GM12878 (cell line): ENCODE measurements around the gene CBR3. TPM values are rescaled to one million over a fixed set of nuclear protein-coding genes. Genes with fewer than 3 reads are reported as not detected.

Experiments
- ATAC-seq: fragments of 200-7000 bp; cut with Tn5 transposase; 3 replicates; pipeline ENCODE4 v1.9.1; 2020; ENCODE audit warnings: mild to moderate bottlenecking, moderate library complexity
- BruUV-seq: library from RNA; stranded (reverse); fragments of 400-500 nt; replicated peaks from 2 replicates; lab custom pipeline; 2021; lab: Mats Ljungman, UMichigan
- CTCF ChIA-PET: fragments of 300-600 bp; sonication (Branson Sonifier 250); formaldehyde crosslinking; extraction: SDS; loops from one replicate; lab custom pipeline; 2021; ENCODE audit warnings: inconsistent platforms; lab: Yijun Ruan, JAX
- POLR2A ChIA-PET: fragments of 350-600 bp; formaldehyde crosslinking; extraction: SDS; loops from one replicate; lab custom pipeline; 2021; ENCODE audit warnings: inconsistent platforms; lab: Charles Lee
- RAD21 ChIA-PET: fragments of 300-600 bp; sonication (Branson Sonifier 250); formaldehyde crosslinking; loops from one replicate; lab custom pipeline; 2023; ENCODE audit warnings: antibody characterized with exemption; ENCODE audit not compliant: unreplicated experiment; lab: Charles Lee
- SMC1A ChIA-PET: fragments of 300-600 bp; sonication (Branson Sonifier 250); formaldehyde crosslinking; loops from one replicate; lab custom pipeline; 2023; ENCODE audit not compliant: unreplicated experiment, uncharacterized antibody; lab: Charles Lee
- DNase-seq: peaks from one replicate; pipeline ENCODE4 v3.0.0-alpha.2; 2011; ENCODE audit warnings: low read depth, low spot score
- FAIRE-seq: peaks from 3 replicates; lab custom pipeline; 2011; peaks lifted over from hg19 to GRCh38; lab: Jason Lieb, UNC
- H2AFZ ChIP-seq: 2 replicates; pipeline ENCODE4 v1.6.0; 2011; ENCODE audit warnings: low read depth, low read length, control low read depth; ENCODE audit not compliant: control insufficient read depth
- H3K27ac ChIP-seq: 2 replicates; pipeline ENCODE4 v1.5.1; 2011; ENCODE audit warnings: control low read depth; ENCODE audit not compliant: control insufficient read depth, insufficient read depth
- H3K27me3 ChIP-seq, 2 experiments: replicated peaks in 1 of 2; 2 replicates each; pipeline versions ENCODE4 v1.6.0 to v1.6.1; 2011; ENCODE audit warnings: low read length in 1 of 2; ENCODE audit not compliant: control insufficient read depth in 2 of 2, insufficient read depth in 2 of 2
- H3K36me3 ChIP-seq, 2 experiments: 2 replicates each; pipeline ENCODE4 v1.5.1; 2011; ENCODE audit warnings: low read length in 1 of 2; ENCODE audit not compliant: control insufficient read depth in 2 of 2, insufficient read depth in 2 of 2
- H3K4me1 ChIP-seq: 2 replicates; pipeline ENCODE4 v1.6.1; 2011; ENCODE audit warnings: mild to moderate bottlenecking, low read length, moderate library complexity, mixed read lengths; ENCODE audit not compliant: control insufficient read depth, insufficient read depth
- H3K4me2 ChIP-seq: 2 replicates; pipeline ENCODE4 v1.6.0; 2011; ENCODE audit warnings: control low read depth; ENCODE audit not compliant: control insufficient read depth, insufficient read depth
- H3K4me3 ChIP-seq: fragments of 200-600 bp; sonication (generic); 2 replicates; pipeline ENCODE4 v1.5.1; 2016
- H3K79me2 ChIP-seq: 2 replicates; pipeline ENCODE4 v1.6.0; 2011; ENCODE audit warnings: low read length; ENCODE audit not compliant: control insufficient read depth, insufficient read depth
- H3K9ac ChIP-seq: 2 replicates; pipeline ENCODE4 v1.8.0; 2011; ENCODE audit warnings: low read length, control low read depth, mixed read lengths; ENCODE audit not compliant: control insufficient read depth, insufficient read depth
- H3K9me3 ChIP-seq: replicated peaks from 3 replicates; pipeline ENCODE4 v1.5.1; 2011; ENCODE audit warnings: mild to moderate bottlenecking, low read length; ENCODE audit not compliant: control insufficient read depth, insufficient read depth
- H4K20me1 ChIP-seq: 2 replicates; pipeline ENCODE4 v1.6.0; 2011; ENCODE audit not compliant: control insufficient read depth, insufficient read depth
- BCL3 ChIP-seq: IDR thresholded peaks from 2 replicates; pipeline ENCODE4 v1.6.1; 2011; ENCODE audit warnings: borderline replicate concordance, low read depth, mild to moderate bottlenecking, moderate library complexity, low read length; ENCODE audit not compliant: insufficient read depth, poor library complexity, severe bottlenecking
- DPF2 ChIP-seq: fragments of 450-650 bp; IDR thresholded peaks from 2 replicates; pipeline ENCODE4 v1.6.1; 2017; ENCODE audit warnings: mild to moderate bottlenecking
- E4F1 ChIP-seq: fragments of 450-650 bp; IDR thresholded peaks from 2 replicates; pipeline ENCODE4 v1.6.1; 2018; ENCODE audit warnings: borderline replicate concordance, mild to moderate bottlenecking; ENCODE audit not compliant: partially characterized antibody
- ESRRA ChIP-seq: IDR thresholded peaks from 2 replicates; pipeline ENCODE4 v1.6.1; 2012; ENCODE audit warnings: mild to moderate bottlenecking, low read length, improper control_type of control experiment
- FOXM1 ChIP-seq: IDR thresholded peaks from 2 replicates; pipeline ENCODE4 v1.6.1; 2012; ENCODE audit warnings: low read depth, mild to moderate bottlenecking, inconsistent platforms, low read length, moderate library complexity
- IKZF1 ChIP-seq: fragments of 450-650 bp; conservative IDR thresholded peaks from 2 replicates; pipeline ENCODE4 v1.6.1; 2017; ENCODE audit warnings: antibody characterized with exemption, mild to moderate bottlenecking
- MAX ChIP-seq: IDR thresholded peaks from 2 replicates; pipeline ENCODE4 v1.6.1; 2012; ENCODE audit warnings: low read depth, low read length, improper control_type of control experiment
- PKNOX1 ChIP-seq: fragments of 450-650 bp; IDR thresholded peaks from 2 replicates; pipeline ENCODE4 v1.6.1; 2016; ENCODE audit warnings: mild to moderate bottlenecking
- RAD21 ChIP-seq: IDR thresholded peaks from 2 replicates; pipeline ENCODE4 v1.6.1; 2011; ENCODE audit warnings: mild to moderate bottlenecking, low read depth, low read length, moderate library complexity; ENCODE audit not compliant: insufficient read depth
- RUNX3 ChIP-seq: IDR thresholded peaks from 2 replicates; pipeline ENCODE4 v1.6.1; 2012; ENCODE audit warnings: low read length, inconsistent platforms
- TCF12 ChIP-seq: IDR thresholded peaks from 2 replicates; pipeline ENCODE4 v1.6.1; 2011; ENCODE audit warnings: low read depth, mild to moderate bottlenecking, low read length
- USF1 ChIP-seq: IDR thresholded peaks from 2 replicates; pipeline ENCODE4 v1.6.1; 2011; ENCODE audit warnings: borderline replicate concordance, low read depth, mild to moderate bottlenecking, moderate library complexity, mixed read lengths, low read length; ENCODE audit not compliant: insufficient read depth; ENCODE audit errors: extremely low read length
- WGBS: methylation state at CpG from one replicate; pipeline ENCODE4 v1.1.6; 2016; ENCODE audit warnings: low lambda C conversion rate; ENCODE audit not compliant: insufficient replicate concordance, insufficient coverage; ENCODE audit errors: missing lambda C conversion rate; 5-methylcytosine and 5-hydroxymethylcytosine counted together
- in situ Hi-C: fragments of 300-500 bp; cut with MboI; formaldehyde crosslinking; loops from 9 replicates; pipeline ENCODE4 v1.14.3; 2018; ENCODE audit warnings: mixed read lengths
- intact Hi-C: fragments of 100-400 bp; cut with micrococcal nuclease; formaldehyde crosslinking; loops from one replicate; pipeline ENCODE4 v1.14.2; 2022; ENCODE audit not compliant: unreplicated experiment
- polyA plus RNA-seq, 11 experiments: library from polyadenylated mRNA; depleted of rRNA in 4 of 11; unstranded in 6 of 11; stranded (reverse) in 5 of 11; fragments of >200 nt; fragmentation: Nextera tagmentation in 4 of 11; fragmentation: Illumina TruSeq in 1 of 11; extraction: Ambion mirVana in 4 of 11; extraction: Trizol in 1 of 11; gene quantifications; 1 replicate in 1 of 11; 2 replicates in 10 of 11; pipeline versions ENCODE4 v1.2.1 to v1.2.3, GENCODE V29; 2011 to 2016; ENCODE audit warnings: inconsistent platforms in 2 of 11, missing spikeins in 2 of 11, low read depth in 1 of 11
- total RNA-seq, 4 experiments: library from RNA; depleted of rRNA in 3 of 4; stranded (reverse); fragments of >200 nt in 3 of 4; fragmentation: Illumina TruSeq in 1 of 4; extraction: Trizol in 1 of 4; gene quantifications; 2 replicates each; pipeline versions ENCODE4 v1.2.1 to v1.2.3, GENCODE V29; 2013 to 2021

CBR3 gene
- total and polyA plus RNA-seq, 10 of the 15 experiments (the other 5 are each of a cell fraction or from before 2014, with no cell fraction given): 0.48 to 17.2 (median 11.2) TPM

- TF ChIP-seq USF1 (no peak), FOXM1 (0 out of 2 replicates have a peak, but pooled peaks have one; percentile 46), RAD21 (peak; percentile 63), RUNX3 (no peak), BCL3 (no peak)
Observed at GRCh38 chr21:36104317-36105300, 30.3 kb upstream of the CBR3 start (continued).

GRCh38 chr21:36105327-36105842, 29.5 kb upstream of the CBR3 start:
- H3K4me3 ChIP-seq: no peak overlapping the region
- ChIA-PET RAD21 (interaction anchor here (1.0 kb wide), 1 partner anchor 45 kb away, joined by 3 read pairs; the partner anchor contains the start of gene SETD4), CTCF (interaction anchor here (0.7 to 1.0 kb wide), 2 partner anchors 19 to 47 kb away, joined by 3 read pairs; no protein-coding TSS in a partner anchor), POLR2A (no interaction called here), SMC1A (interaction anchor here (1.5 kb wide), 1 partner anchor 58 kb away, joined by 3 read pairs; no protein-coding TSS in a partner anchor)
- intact Hi-C loops: no loop called here
- in situ Hi-C loops: no loop called here
- no peak overlapping the region for H3K27ac ChIP-seq
- H3K9me3 ChIP-seq: no peaks in the 10 kb centered on the region
- FAIRE-seq: no peak
- peaks cover 4% of the 10 kb centered on the region; the same call in 1 of the 2 replicates for H3K4me1 ChIP-seq
- no TSS peak for BruUV-seq
- no peak overlapping the region for H2AFZ ChIP-seq
- H3K79me2 ChIP-seq: no peaks in the 10 kb centered on the region
- no peaks in the 10 kb centered on the region for H4K20me1 ChIP-seq
- 59% methylated on average over 4 of the region's 4 CpGs for WGBS
- no peak overlapping the region for H3K9ac ChIP-seq
- no peaks in the 10 kb centered on the region for H3K36me3 ChIP-seq
- DNase-seq: no peak
- no peak overlapping the region for H3K4me2 ChIP-seq
- H3K27me3 ChIP-seq: peaks cover 0 to 5% of the 10 kb centered on the region in 2 experiments; a peak in 2 of 4 replicates
- ATAC-seq: no peak
- TF ChIP-seq PKNOX1 (no peak), MAX (no peak), IKZF1 (no peak), USF1 (no peak), TCF12 (no peak), E4F1 (no peak), DPF2 (no peak), ESRRA (no peak)
